ENCODE results near the gene CCNO.

The CCNO gene

GRCh38 chr5:55222985-55223811 lies 10.2 kb downstream of the CCNO start:
- no peak for DNase-seq

DNA sequence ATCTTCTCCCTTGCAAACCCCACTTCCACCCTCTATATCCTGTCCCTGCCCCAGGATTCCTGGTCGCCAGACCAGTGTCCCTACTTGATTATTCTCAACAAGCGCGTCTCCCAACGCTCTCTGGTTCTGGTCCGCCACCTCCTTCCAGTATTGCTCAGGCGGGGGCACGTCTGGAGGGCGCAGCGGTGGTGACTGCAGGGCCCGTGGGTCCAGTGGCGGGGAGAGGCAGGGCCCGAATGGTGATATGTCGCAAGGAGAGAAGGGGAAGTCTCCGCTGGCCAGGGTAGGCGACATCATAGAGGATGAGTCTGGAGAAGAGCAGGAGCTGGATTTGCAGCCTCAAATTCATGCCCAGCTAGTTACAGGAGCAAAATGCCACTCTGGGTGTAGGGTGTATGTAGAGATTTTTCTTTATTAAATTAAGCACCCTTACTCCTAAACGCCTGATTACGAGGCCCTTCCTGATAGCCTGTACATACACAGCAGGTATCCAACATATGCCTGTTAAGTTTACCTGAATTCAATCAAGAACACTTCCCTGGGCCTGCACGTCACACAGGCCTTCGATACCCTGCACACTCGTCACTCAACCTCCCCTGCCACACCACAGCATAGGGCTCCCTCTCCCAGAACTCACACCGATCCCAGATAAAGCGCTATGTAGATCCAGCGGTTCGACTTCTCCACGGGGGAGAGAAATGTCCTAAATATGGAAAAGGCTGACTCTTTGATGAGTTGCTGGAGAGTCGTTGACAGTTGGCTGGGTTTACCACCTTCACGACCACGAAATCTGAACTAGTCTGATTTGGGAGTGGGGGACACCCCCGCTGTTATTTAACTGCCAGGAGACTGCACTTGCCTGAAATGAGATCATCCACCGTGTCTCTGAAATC lies 11.1 kb downstream of the CCNO start:
- no peak for DNase-seq

DNA sequence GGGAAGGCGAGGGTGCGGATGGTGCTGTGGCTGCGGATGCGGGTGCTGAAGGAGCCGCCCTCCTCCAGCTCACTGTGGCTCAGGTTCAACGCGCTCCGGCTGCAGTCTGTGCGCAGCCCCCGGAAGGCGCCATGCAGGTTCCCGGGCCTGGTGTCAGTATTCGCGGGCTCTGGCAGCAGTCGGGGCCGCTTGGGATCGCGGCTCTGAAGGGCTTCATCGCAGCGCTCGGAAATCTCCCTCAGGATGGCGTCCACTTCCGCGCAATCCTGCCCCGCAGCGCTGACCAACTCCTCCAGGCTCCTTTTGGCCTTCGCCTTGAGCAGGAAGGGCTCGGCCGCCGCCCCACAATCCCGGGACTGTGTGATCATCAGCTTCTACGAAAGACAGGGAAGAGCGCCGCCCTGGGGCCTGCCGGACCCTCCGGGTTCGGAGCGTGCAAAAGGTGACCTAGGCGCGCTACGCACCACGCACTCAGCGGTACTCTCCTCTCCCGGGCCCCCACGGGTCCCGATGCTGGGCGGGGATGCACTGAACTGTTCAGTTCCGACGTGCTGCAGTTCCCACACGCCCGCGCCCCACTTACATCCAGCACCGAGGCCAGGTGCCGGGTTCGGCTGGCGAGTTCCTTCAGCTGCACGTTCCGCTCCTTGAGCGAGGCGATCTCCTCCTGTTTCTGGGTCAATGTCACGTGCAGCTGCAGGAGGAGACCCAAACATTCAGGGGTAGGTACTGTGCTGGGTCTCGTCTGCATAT lies 12.8 kb downstream of the CCNO start:
- no peak for DNase-seq

GRCh38 chr5:55219770-55220169 lies 13.6 kb downstream of the CCNO start:
- no peak for DNase-seq

DNA sequence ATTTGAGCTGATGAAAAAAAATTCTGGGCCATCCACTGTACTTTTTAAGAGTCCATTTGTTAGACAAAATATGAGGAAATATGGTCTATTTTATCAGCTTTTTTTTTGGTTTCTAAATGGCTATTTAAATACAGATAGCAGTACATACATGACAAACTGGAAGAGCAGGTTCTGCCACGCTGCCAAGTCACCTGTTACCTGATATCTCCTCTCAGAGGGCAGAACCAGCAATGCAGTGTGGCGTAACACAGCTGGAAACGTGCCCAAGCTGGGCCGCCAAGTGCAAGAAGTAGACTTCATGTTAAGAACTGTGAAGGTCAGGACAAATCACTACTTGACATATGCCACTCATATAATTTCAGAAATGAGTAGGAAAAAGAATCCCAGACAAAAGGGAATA lies 14.4 kb downstream of the CCNO start:
- DNase-seq: no peak

GRCh38 chr5:55211184-55211874 lies 22.1 kb downstream of the CCNO start:
- DNase-seq: no peak

DNA sequence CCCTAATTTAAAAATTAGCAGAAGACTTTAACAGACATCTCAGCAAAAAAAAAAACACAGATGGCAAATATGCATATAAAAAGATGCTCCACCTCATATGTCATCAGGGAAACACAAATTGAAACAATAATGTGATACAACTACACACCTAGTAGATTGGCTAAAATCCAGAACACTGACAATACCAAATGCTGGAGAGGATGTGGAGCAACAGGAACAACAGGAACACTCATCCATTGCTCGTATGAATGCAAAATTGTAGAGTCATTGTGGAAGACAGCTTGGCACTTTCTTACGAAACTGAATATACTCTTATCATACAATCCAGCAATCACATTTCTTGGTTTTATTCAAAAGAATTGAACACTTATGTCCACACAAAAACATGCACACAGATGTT lies 28.4 kb downstream of the CCNO start:
- DNase-seq: no peak

GRCh38 chr5:55191165-55191564 lies 42.2 kb downstream of the CCNO start:
- no peak for DNase-seq

- no peak for DNase-seq
These were observed 44.5 kb downstream of the CCNO start for GRCh38 chr5:55188656-55189540.

GRCh38 chr5:55187370-55187769 lies 46.0 kb downstream of the CCNO start:
- peak; percentile 31 for DNase-seq
